ENCODE data around the gene SELENON. TPM values are rescaled to one million over a fixed set of nuclear protein-coding genes. Genes with fewer than 3 reads are reported as not detected.

SELENON gene
- total RNA-seq, 6 experiments from 2014 or later = 48.1 to 64.5 (median 58.8) TPM

GRCh38 chr1:25806418-25806817 lies 6.4 kb downstream of the SELENON start:
- Mint-ChIP-seq H3K36me3 (ENCODE audit: low read depth) (no peaks in the 10 kb centered on the region; the same call in 1 of the 2 replicates), H3K9me3 (no peaks in the 10 kb centered on the region), H3K27me3 (ENCODE audit: insufficient read depth) (no peaks in the 10 kb centered on the region; the same call in none of the 2 replicates), H3K4me3 (no peak overlapping the region), H3K27ac (no peak overlapping the region), H3K4me1 (ENCODE audit: low read depth) (peaks cover 22% of the 10 kb centered on the region)
- TF ChIP-seq CTCF (IDR thresholded peaks at IDR 0.05) = no peak
- DNase-seq = no peak

GRCh38 chr1:25807480-25808390 lies 7.7 kb downstream of the SELENON start:
- no peaks in the 10 kb centered on the region; the same call in none of the 2 replicates for H3K27me3 Mint-ChIP-seq (ENCODE audit: insufficient read depth)
- H3K4me1 Mint-ChIP-seq (ENCODE audit: low read depth) = peaks cover 22% of the 10 kb centered on the region
- H3K4me3 Mint-ChIP-seq = no peak overlapping the region
- TF ChIP-seq CTCF (IDR thresholded peaks at IDR 0.05) = no peak
- DNase-seq = no peak
- H3K36me3 Mint-ChIP-seq (ENCODE audit: low read depth) = no peaks in the 10 kb centered on the region; the same call in 1 of the 2 replicates
- H3K27ac Mint-ChIP-seq = no peak overlapping the region
- no peaks in the 10 kb centered on the region for H3K9me3 Mint-ChIP-seq

- Mint-ChIP-seq H3K4me1 (ENCODE audit: low read depth) (peaks cover 22% of the 10 kb centered on the region), H3K36me3 (ENCODE audit: low read depth) (no peaks in the 10 kb centered on the region; the same call in 1 of the 2 replicates), H3K4me3 (no peak overlapping the region), H3K27me3 (ENCODE audit: insufficient read depth) (no peaks in the 10 kb centered on the region; the same call in none of the 2 replicates), H3K9me3 (no peaks in the 10 kb centered on the region), H3K27ac (no peak overlapping the region)
- DNase-seq = no peak
- TF ChIP-seq CTCF (IDR thresholded peaks at IDR 0.05) = no peak
Observed at GRCh38 chr1:25808481-25809244, 8.7 kb downstream of the SELENON start.

- DNase-seq = no peak
- no peaks in the 10 kb centered on the region; the same call in 1 of the 2 replicates for H3K36me3 Mint-ChIP-seq (ENCODE audit: low read depth)
- TF ChIP-seq CTCF (IDR thresholded peaks at IDR 0.05) = no peak
- H3K27me3 Mint-ChIP-seq (ENCODE audit: insufficient read depth) = no peaks in the 10 kb centered on the region; the same call in none of the 2 replicates
- H3K9me3 Mint-ChIP-seq = no peaks in the 10 kb centered on the region
- H3K4me3 Mint-ChIP-seq = no peak overlapping the region
- H3K27ac Mint-ChIP-seq = no peak overlapping the region
- H3K4me1 Mint-ChIP-seq (ENCODE audit: low read depth) = peaks cover 17% of the 10 kb centered on the region
Observed at GRCh38 chr1:25809283-25809926, 9.4 kb downstream of the SELENON start.

GRCh38 chr1:25809929-25810328 lies 9.9 kb downstream of the SELENON start:
- no peaks in the 10 kb centered on the region for H3K9me3 Mint-ChIP-seq
- DNase-seq = no peak
- no peaks in the 10 kb centered on the region; the same call in 1 of the 2 replicates for H3K36me3 Mint-ChIP-seq (ENCODE audit: low read depth)
- peaks cover 13% of the 10 kb centered on the region for H3K4me1 Mint-ChIP-seq (ENCODE audit: low read depth)
- no peak overlapping the region for H3K27ac Mint-ChIP-seq
- H3K27me3 Mint-ChIP-seq (ENCODE audit: insufficient read depth) = peaks cover under 1% of the 10 kb centered on the region
- TF ChIP-seq CTCF (IDR thresholded peaks at IDR 0.05) = no peak
- no peak overlapping the region for H3K4me3 Mint-ChIP-seq

All from HFFc6 (cell line).